ENCODE data around the gene CLSTN1. TPM values are rescaled to one million over a fixed set of nuclear protein-coding genes. Genes with fewer than 3 reads are reported as not detected.
"Not testable (repeated sequence)": the region's sequence is repeated elsewhere in the genome, so short reads cannot be mapped to it uniquely, and the experiment has no call there.

CLSTN1 gene
- total RNA-seq, 1 donor from 2014 or later: 72.3 TPM

- H3K4me1 ChIP-seq: peaks cover 12% of the 10 kb centered on the region
- H3K4me3 ChIP-seq: no peak overlapping the region
- intact Hi-C loops (cut with DNase I): no loop called here
- no peak overlapping the region for H3K27ac ChIP-seq
- no peaks in the 10 kb centered on the region for H3K27me3 ChIP-seq (ENCODE audit: low read depth)
- ATAC-seq (no peak), DNase-seq (no peak)
- no peaks in the 10 kb centered on the region for H3K36me3 ChIP-seq
- TF ChIP-seq, protein P1, sequence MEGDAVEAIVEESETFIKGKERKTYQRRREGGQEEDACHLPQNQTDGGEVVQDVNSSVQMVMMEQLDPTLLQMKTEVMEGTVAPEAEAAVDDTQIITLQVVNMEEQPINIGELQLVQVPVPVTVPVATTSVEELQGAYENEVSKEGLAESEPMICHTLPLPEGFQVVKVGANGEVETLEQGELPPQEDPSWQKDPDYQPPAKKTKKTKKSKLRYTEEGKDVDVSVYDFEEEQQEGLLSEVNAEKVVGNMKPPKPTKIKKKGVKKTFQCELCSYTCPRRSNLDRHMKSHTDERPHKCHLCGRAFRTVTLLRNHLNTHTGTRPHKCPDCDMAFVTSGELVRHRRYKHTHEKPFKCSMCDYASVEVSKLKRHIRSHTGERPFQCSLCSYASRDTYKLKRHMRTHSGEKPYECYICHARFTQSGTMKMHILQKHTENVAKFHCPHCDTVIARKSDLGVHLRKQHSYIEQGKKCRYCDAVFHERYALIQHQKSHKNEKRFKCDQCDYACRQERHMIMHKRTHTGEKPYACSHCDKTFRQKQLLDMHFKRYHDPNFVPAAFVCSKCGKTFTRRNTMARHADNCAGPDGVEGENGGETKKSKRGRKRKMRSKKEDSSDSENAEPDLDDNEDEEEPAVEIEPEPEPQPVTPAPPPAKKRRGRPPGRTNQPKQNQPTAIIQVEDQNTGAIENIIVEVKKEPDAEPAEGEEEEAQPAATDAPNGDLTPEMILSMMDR (IDR thresholded peaks at IDR 0.05): no peak
- no peaks in the 10 kb centered on the region for H3K9me3 ChIP-seq
Measured at GRCh38 chr1:9805006-9805508, 18.7 kb downstream of the CLSTN1 start.

GRCh38 chr1:9803003-9803918, 20.5 kb downstream of the CLSTN1 start:
- H3K27ac ChIP-seq; H3K4me1 ChIP-seq; H3K4me3 ChIP-seq; H3K27me3 ChIP-seq (ENCODE audit: low read depth); intact Hi-C loops (cut with DNase I); H3K9me3 ChIP-seq; ATAC-seq; DNase-seq; H3K36me3 ChIP-seq: not testable (repeated sequence)

GRCh38 chr1:9801909-9802308, 21.9 kb downstream of the CLSTN1 start:
- Histone ChIP-seq H3K36me3 (no peaks in the 10 kb centered on the region), H3K4me1 (peaks cover 20% of the 10 kb centered on the region), H3K9me3 (no peaks in the 10 kb centered on the region), H3K27me3 (ENCODE audit: low read depth) (no peaks in the 10 kb centered on the region), H3K27ac (no peak overlapping the region), H3K4me3 (no peak overlapping the region)
- DNase-seq (no peak), ATAC-seq (no peak)
- TF ChIP-seq, protein P1 (IDR thresholded peaks at IDR 0.05): no peak
- intact Hi-C loops (cut with DNase I): no loop called here

- TF ChIP-seq, protein P1 (IDR thresholded peaks at IDR 0.05): no peak
- Histone ChIP-seq H3K4me3 (no peak overlapping the region), H3K36me3 (no peaks in the 10 kb centered on the region), H3K27me3 (ENCODE audit: low read depth) (no peaks in the 10 kb centered on the region), H3K27ac (no peak overlapping the region), H3K4me1 (peaks cover 32% of the 10 kb centered on the region), H3K9me3 (no peaks in the 10 kb centered on the region)
- intact Hi-C loops (cut with DNase I): no loop called here
- DNase-seq (no peak), ATAC-seq (no peak)
Measured at GRCh38 chr1:9798236-9799130, 25.3 kb downstream of the CLSTN1 start.

DNA sequence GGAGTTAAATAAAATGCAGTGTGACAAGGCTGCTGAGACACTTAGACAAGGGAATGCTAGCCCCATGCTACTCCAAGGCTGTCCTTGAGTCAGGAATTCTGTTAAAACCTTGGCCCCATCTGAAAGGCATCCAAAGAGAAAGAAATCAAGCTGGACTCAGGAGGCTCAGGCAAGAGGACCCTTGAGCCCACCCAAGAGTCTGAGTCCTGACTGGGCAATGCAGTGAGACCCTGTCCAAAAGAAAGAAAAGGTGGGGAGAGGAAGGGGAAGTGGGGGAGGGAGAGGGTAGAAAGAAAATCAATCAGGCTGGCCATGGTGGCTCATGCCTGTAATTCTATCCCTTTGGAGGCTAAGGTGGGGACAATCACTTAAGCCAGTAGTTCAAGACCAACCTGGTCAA, 26.7 kb downstream of the CLSTN1 start:
- intact Hi-C loops (cut with DNase I): no loop called here
- H3K4me3 ChIP-seq: no peak overlapping the region
- peaks cover 32% of the 10 kb centered on the region for H3K4me1 ChIP-seq
- H3K27me3 ChIP-seq (ENCODE audit: low read depth): no peaks in the 10 kb centered on the region
- no peaks in the 10 kb centered on the region for H3K9me3 ChIP-seq
- DNase-seq (no peak), ATAC-seq (no peak)
- no peak overlapping the region for H3K27ac ChIP-seq
- TF ChIP-seq, protein P1 (IDR thresholded peaks at IDR 0.05): no peak
- no peaks in the 10 kb centered on the region for H3K36me3 ChIP-seq

Measured in lower lobe of right lung (tissue), 2 donors.